ENCODE data around the gene DSCAM. TPM values are rescaled to one million over a fixed set of nuclear protein-coding genes. Genes with fewer than 3 reads are reported as not detected.

The DSCAM gene
- total RNA-seq, 4 donors from 2014 or later, result under 0.01 to 0.44 TPM; not detected in 2

- H3K4me3 ChIP-seq, result no peak overlapping the region
- no peaks in the 10 kb centered on the region for H3K27me3 ChIP-seq
- TF ChIP-seq CTCF (IDR thresholded peaks at IDR 0.05) (no peak), POLR2A (IDR thresholded peaks at IDR 0.05) (no peak), EP300 (IDR thresholded peaks at IDR 0.05) (no peak)
- H3K27ac ChIP-seq, result no peak overlapping the region
- H3K4me1 ChIP-seq, result no peaks in the 10 kb centered on the region
- WGBS, 2 donors, result 91 to 94% methylated on average over 5 of the region's 5 CpGs
- H3K36me3 ChIP-seq, result no peaks in the 10 kb centered on the region
- DNase-seq (ENCODE audit: low spot score in 2 of 2), result no peak
- H3K9me3 ChIP-seq, result no peaks in the 10 kb centered on the region
Measured at GRCh38 chr21:40377135-40377534, 469.8 kb downstream of the DSCAM start.

- no peaks in the 10 kb centered on the region for H3K4me1 ChIP-seq
- no peaks in the 10 kb centered on the region for H3K9me3 ChIP-seq
- no peaks in the 10 kb centered on the region for H3K27me3 ChIP-seq
- no peaks in the 10 kb centered on the region for H3K36me3 ChIP-seq
- H3K27ac ChIP-seq, result no peak overlapping the region
- 36 to 51% methylated on average over 2 of the region's 2 CpGs for WGBS, 2 donors
- no peak overlapping the region for H3K4me3 ChIP-seq
- DNase-seq (ENCODE audit: low spot score in 2 of 2), result no peak
- TF ChIP-seq CTCF (IDR thresholded peaks at IDR 0.05) (no peak), EP300 (IDR thresholded peaks at IDR 0.05) (no peak), POLR2A (IDR thresholded peaks at IDR 0.05) (no peak)
Measured at GRCh38 chr21:40373761-40374160, 473.2 kb downstream of the DSCAM start.

- no peak for DNase-seq (ENCODE audit: low spot score in 2 of 2)
- no peaks in the 10 kb centered on the region for H3K27me3 ChIP-seq
- no peak for TF ChIP-seq EP300 (IDR thresholded peaks at IDR 0.05)
- TF ChIP-seq POLR2A (IDR thresholded peaks at IDR 0.05), result no peak
- TF ChIP-seq CTCF (IDR thresholded peaks at IDR 0.05), result no peak
- H3K4me1 ChIP-seq, result no peaks in the 10 kb centered on the region
- no peaks in the 10 kb centered on the region for H3K36me3 ChIP-seq
- H3K27ac ChIP-seq, result no peak overlapping the region
- H3K4me3 ChIP-seq, result no peak overlapping the region
- no peaks in the 10 kb centered on the region for H3K9me3 ChIP-seq
- 82 to 83% methylated on average over 2 of the region's 2 CpGs for WGBS, 2 donors
Measured at GRCh38 chr21:40372506-40372905, 474.5 kb downstream of the DSCAM start.

- no peak overlapping the region for H3K4me3 ChIP-seq
- H3K27ac ChIP-seq, result no peak overlapping the region
- no peak for DNase-seq (ENCODE audit: low spot score in 2 of 2)
- WGBS, 2 donors, result 76 to 82% methylated on average over 4 of the region's 4 CpGs
- TF ChIP-seq CTCF (IDR thresholded peaks at IDR 0.05) (no peak), EP300 (IDR thresholded peaks at IDR 0.05) (no peak), POLR2A (IDR thresholded peaks at IDR 0.05) (no peak)
- H3K9me3 ChIP-seq, result no peaks in the 10 kb centered on the region
- H3K4me1 ChIP-seq, result no peaks in the 10 kb centered on the region
- H3K36me3 ChIP-seq, result no peaks in the 10 kb centered on the region
- H3K27me3 ChIP-seq, result no peaks in the 10 kb centered on the region
Measured at GRCh38 chr21:40371329-40371728, 475.6 kb downstream of the DSCAM start.

GRCh38 chr21:40356644-40357043 lies 490.3 kb downstream of the DSCAM start:
- no peak for DNase-seq (ENCODE audit: low spot score in 2 of 2)
- TF ChIP-seq POLR2A (IDR thresholded peaks at IDR 0.05) (no peak), CTCF (IDR thresholded peaks at IDR 0.05) (no peak), EP300 (IDR thresholded peaks at IDR 0.05) (no peak)
- no peak overlapping the region for H3K27ac ChIP-seq
- no peaks in the 10 kb centered on the region for H3K36me3 ChIP-seq
- 66 to 72% methylated on average over 2 of the region's 2 CpGs for WGBS, 2 donors
- H3K27me3 ChIP-seq, result no peaks in the 10 kb centered on the region
- no peaks in the 10 kb centered on the region for H3K4me1 ChIP-seq
- H3K9me3 ChIP-seq, result no peaks in the 10 kb centered on the region
- H3K4me3 ChIP-seq, result no peak overlapping the region
